ENCODE data around the gene GXYLT1. TPM values are rescaled to one million over a fixed set of nuclear protein-coding genes. Genes with fewer than 3 reads are reported as not detected.

The GXYLT1 gene
- polyA plus RNA-seq, 1 of the 3 experiments (the other 2 are of a cell fraction) = 5.0 TPM

DNA sequence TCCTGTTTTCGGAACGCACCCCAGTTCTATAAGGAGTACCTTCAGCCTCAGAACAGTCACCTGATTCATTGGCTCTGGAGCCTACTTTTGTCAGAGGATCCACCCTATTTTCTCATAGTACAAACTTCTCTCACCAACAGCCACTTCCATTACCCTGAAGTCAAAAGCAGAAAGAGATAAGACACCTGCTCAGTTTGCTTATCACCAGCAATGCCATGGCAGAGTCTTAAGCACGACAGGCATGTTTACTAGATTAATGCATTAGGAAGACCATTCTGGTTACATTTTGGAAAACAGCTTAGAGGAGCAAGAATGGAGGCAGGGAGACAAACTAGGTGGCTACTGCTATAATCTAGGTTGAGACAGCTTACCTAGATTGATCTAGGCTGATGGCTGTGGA, 67.7 kb downstream of the GXYLT1 start:
- H3K79me2 ChIP-seq (ENCODE audit: insufficient read depth) = no peaks in the 10 kb centered on the region
- no peak overlapping the region for H3K4me2 ChIP-seq
- H3K9ac ChIP-seq = no peak overlapping the region
- H3K36me3 ChIP-seq (replicated peaks in 1 of 2; ENCODE audit: control insufficient read depth in 1 of 2, insufficient read depth in 2 of 2, low read length in 1 of 2) = peaks cover 0 to 3% of the 10 kb centered on the region in 2 experiments
- no peaks in the 10 kb centered on the region for H3K9me3 ChIP-seq
- no peak for DNase-seq
- TF ChIP-seq RXRA (IDR thresholded peaks at IDR 0.05; ENCODE audit: borderline replicate concordance, low read depth) (no peak), EZH2phosphoT487 (IDR thresholded peaks at IDR 0.05; ENCODE audit: borderline replicate concordance, low read depth) (no peak), GATA2 (CRISPR knock-in tag; IDR thresholded peaks at IDR 0.05) (no peak), NFIC (IDR thresholded peaks at IDR 0.05; ENCODE audit: borderline replicate concordance) (no peak), TAF1 (IDR thresholded peaks at IDR 0.05; ENCODE audit: borderline replicate concordance, low read depth, low read length) (no peak), RFX5 (IDR thresholded peaks at IDR 0.05; ENCODE audit: low read length) (no peak), NRF1 (IDR thresholded peaks at IDR 0.05; ENCODE audit: low read depth, low read length) (no peak), IRF3 (IDR thresholded peaks at IDR 0.05; ENCODE audit: low read depth, low read length) (no peak), GABPA (IDR thresholded peaks at IDR 0.05; ENCODE audit: low read depth) (no peak), POLR2AphosphoS5 (IDR thresholded peaks at IDR 0.05; ENCODE audit: low read depth, low read length) (no peak), FOXM1 (IDR thresholded peaks at IDR 0.05; ENCODE audit: low read depth) (no peak), TEAD4 (IDR thresholded peaks at IDR 0.05; ENCODE audit: borderline replicate concordance, insufficient read depth) (no peak), FOSL2 (IDR thresholded peaks at IDR 0.05; ENCODE audit: borderline replicate concordance, low read depth) (no peak), ELF1 (IDR thresholded peaks at IDR 0.05) (no peak), SMC3 (IDR thresholded peaks at IDR 0.05; ENCODE audit: low read depth, low read length) (no peak), RCOR1 (IDR thresholded peaks at IDR 0.05; ENCODE audit: low read length) (no peak)
- TF ChIP-seq, protein P1, sequence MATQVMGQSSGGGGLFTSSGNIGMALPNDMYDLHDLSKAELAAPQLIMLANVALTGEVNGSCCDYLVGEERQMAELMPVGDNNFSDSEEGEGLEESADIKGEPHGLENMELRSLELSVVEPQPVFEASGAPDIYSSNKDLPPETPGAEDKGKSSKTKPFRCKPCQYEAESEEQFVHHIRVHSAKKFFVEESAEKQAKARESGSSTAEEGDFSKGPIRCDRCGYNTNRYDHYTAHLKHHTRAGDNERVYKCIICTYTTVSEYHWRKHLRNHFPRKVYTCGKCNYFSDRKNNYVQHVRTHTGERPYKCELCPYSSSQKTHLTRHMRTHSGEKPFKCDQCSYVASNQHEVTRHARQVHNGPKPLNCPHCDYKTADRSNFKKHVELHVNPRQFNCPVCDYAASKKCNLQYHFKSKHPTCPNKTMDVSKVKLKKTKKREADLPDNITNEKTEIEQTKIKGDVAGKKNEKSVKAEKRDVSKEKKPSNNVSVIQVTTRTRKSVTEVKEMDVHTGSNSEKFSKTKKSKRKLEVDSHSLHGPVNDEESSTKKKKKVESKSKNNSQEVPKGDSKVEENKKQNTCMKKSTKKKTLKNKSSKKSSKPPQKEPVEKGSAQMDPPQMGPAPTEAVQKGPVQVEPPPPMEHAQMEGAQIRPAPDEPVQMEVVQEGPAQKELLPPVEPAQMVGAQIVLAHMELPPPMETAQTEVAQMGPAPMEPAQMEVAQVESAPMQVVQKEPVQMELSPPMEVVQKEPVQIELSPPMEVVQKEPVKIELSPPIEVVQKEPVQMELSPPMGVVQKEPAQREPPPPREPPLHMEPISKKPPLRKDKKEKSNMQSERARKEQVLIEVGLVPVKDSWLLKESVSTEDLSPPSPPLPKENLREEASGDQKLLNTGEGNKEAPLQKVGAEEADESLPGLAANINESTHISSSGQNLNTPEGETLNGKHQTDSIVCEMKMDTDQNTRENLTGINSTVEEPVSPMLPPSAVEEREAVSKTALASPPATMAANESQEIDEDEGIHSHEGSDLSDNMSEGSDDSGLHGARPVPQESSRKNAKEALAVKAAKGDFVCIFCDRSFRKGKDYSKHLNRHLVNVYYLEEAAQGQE (IDR thresholded peaks at IDR 0.05; ENCODE audit: low read depth, low read length) = no peak
- TF ChIP-seq, protein P2, sequence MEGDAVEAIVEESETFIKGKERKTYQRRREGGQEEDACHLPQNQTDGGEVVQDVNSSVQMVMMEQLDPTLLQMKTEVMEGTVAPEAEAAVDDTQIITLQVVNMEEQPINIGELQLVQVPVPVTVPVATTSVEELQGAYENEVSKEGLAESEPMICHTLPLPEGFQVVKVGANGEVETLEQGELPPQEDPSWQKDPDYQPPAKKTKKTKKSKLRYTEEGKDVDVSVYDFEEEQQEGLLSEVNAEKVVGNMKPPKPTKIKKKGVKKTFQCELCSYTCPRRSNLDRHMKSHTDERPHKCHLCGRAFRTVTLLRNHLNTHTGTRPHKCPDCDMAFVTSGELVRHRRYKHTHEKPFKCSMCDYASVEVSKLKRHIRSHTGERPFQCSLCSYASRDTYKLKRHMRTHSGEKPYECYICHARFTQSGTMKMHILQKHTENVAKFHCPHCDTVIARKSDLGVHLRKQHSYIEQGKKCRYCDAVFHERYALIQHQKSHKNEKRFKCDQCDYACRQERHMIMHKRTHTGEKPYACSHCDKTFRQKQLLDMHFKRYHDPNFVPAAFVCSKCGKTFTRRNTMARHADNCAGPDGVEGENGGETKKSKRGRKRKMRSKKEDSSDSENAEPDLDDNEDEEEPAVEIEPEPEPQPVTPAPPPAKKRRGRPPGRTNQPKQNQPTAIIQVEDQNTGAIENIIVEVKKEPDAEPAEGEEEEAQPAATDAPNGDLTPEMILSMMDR (IDR thresholded peaks at IDR 0.05) = no peak
- no peak overlapping the region for H3K27ac ChIP-seq (ENCODE audit: low read depth in 2 of 2, low read length in 1 of 2)
- no peak overlapping the region for H3K4me3 ChIP-seq (ENCODE audit: low read depth in 2 of 2, low read length in 1 of 2)
- H3K9me2 ChIP-seq = no peaks in the 10 kb centered on the region
- no peaks in the 10 kb centered on the region for H3K4me1 ChIP-seq (ENCODE audit: control insufficient read depth in 1 of 2, insufficient read depth in 2 of 2, low read depth in 1 of 2, low read length in 1 of 2)
- H3F3A ChIP-seq (replicated peaks; ENCODE audit: insufficient read depth) = no peaks in the 10 kb centered on the region
- H3K27me3 ChIP-seq (ENCODE audit: insufficient read depth) = no peaks in the 10 kb centered on the region
- H4K20me1 ChIP-seq (ENCODE audit: insufficient read depth) = no peaks in the 10 kb centered on the region
- no peak overlapping the region for H2AFZ ChIP-seq (ENCODE audit: low read depth)
- POLR2A ChIA-PET = no interaction called here
- WGBS (ENCODE audit: low lambda C conversion rate) = 94% methylated on average over 3 of the region's 3 CpGs
- CTCF ChIA-PET = no interaction called here
